Measurements from ENCODE around the gene ANXA7. TPM values are rescaled to one million over a fixed set of nuclear protein-coding genes. Genes with fewer than 3 reads are reported as not detected.

The ANXA7 gene
- total RNA-seq: 55.7 TPM
- polyA plus RNA-seq: 85.2 TPM
- long read RNA-seq, donor 1, partial matches to known transcripts: 0 of 4 reads
- long read RNA-seq, donor 1, other reads (novel, unspliced or antisense): 0 of 4 reads
- long read RNA-seq, donor 2: 0 reads
- long read RNA-seq, donor 3, transcript ANXA7-202 (13 exons, 2,452 nt): major isoform, 20 of 20 reads
- long read RNA-seq, donor 3, partial matches to known transcripts: 0 of 20 reads
- long read RNA-seq, donor 3, other reads (novel, unspliced or antisense): 0 of 20 reads
- long read RNA-seq, donor 4, transcript ANXA7-202 (13 exons, 2,452 nt): major isoform, 13 of 44 reads
- long read RNA-seq, donor 4, partial matches to known transcripts: 31 of 44 reads
- long read RNA-seq, donor 4, other reads (novel, unspliced or antisense): 0 of 44 reads
- long read RNA-seq, donor 5, transcript ANXA7-202 (13 exons, 2,452 nt): major isoform, 44 of 108 reads
- long read RNA-seq, donor 5, partial matches to known transcripts: 64 of 108 reads
- long read RNA-seq, donor 5, other reads (novel, unspliced or antisense): 0 of 108 reads
- long read RNA-seq, donor 6, transcript ANXA7-202 (13 exons, 2,452 nt): major isoform, 19 of 43 reads
- long read RNA-seq, donor 6, partial matches to known transcripts: 24 of 43 reads
- long read RNA-seq, donor 6, other reads (novel, unspliced or antisense): 0 of 43 reads
- long read RNA-seq, donor 7, transcript ANXA7-202 (13 exons, 2,452 nt): major isoform, 38 of 46 reads
- long read RNA-seq, donor 7, partial matches to known transcripts: 7 of 46 reads
- long read RNA-seq, donor 7, other reads (novel, unspliced or antisense): 0 of 46 reads
- long read RNA-seq, donor 8, transcript ANXA7-202 (13 exons, 2,452 nt): major isoform, 7 of 7 reads
- long read RNA-seq, donor 8, partial matches to known transcripts: 0 of 7 reads
- long read RNA-seq, donor 8, other reads (novel, unspliced or antisense): 0 of 7 reads
- long read RNA-seq, donor 9, transcript ANXA7-202 (13 exons, 2,452 nt): major isoform, 18 of 40 reads
- long read RNA-seq, donor 9, partial matches to known transcripts: 22 of 40 reads
- long read RNA-seq, donor 9, other reads (novel, unspliced or antisense): 0 of 40 reads
- long read RNA-seq, donor 10, transcript ANXA7-202 (13 exons, 2,452 nt): major isoform, 15 of 30 reads
- long read RNA-seq, donor 10, partial matches to known transcripts: 14 of 30 reads
- long read RNA-seq, donor 10, other reads (novel, unspliced or antisense): 0 of 30 reads

- under 1% methylated on average over 62 of the region's 62 CpGs for WGBS
- DNase-seq (ENCODE audit: low read depth in 6 of 9, low spot score in 9 of 9): peak; percentile 59 to 94 (median 84)
- peaks cover 0 to 3% of the 10 kb centered on the region in 2 donors for H3K36me3 ChIP-seq (ENCODE audit: control insufficient read depth in 2 of 2, insufficient read depth in 2 of 2, low read length in 1 of 2)
- H3K27ac ChIP-seq (ENCODE audit: low read depth in 1 of 2, low read length in 1 of 2): peak within 1 kb of the TSS; percentile 84 to 97
- H3K4me1 ChIP-seq (ENCODE audit: control insufficient read depth in 2 of 2, insufficient read depth in 2 of 2, low read length in 2 of 2): peaks cover 10 to 17% of the 10 kb centered on the region in 2 donors
- no peaks in the 10 kb centered on the region for H3K27me3 ChIP-seq (ENCODE audit: control insufficient read depth in 2 of 2, insufficient read depth in 1 of 2, low read length in 1 of 2)
- H3K4me3 ChIP-seq (ENCODE audit: low read length in 2 of 2): peak within 1 kb of the TSS; percentile 87 to 97
- H3K9me3 ChIP-seq (ENCODE audit: control insufficient read depth in 2 of 2, insufficient read depth in 1 of 2, low read length in 1 of 2): no peaks in the 10 kb centered on the region
These were observed at the start of gene ANXA7 for GRCh38 chr10:73413528-73414229. TSS of gene ANXA7 (minus strand) at chr10:73414058. CDS start at chr10:73400856, 13,202 bp downstream.

GRCh38 chr10:73460897-73461296, 47.0 kb upstream of the ANXA7 start:
- Histone ChIP-seq H3K4me1 (ENCODE audit: control insufficient read depth in 2 of 2, insufficient read depth in 2 of 2, low read length in 2 of 2) (no peaks in the 10 kb centered on the region), H3K27me3 (ENCODE audit: control insufficient read depth in 2 of 2, insufficient read depth in 1 of 2, low read length in 1 of 2) (no peaks in the 10 kb centered on the region), H3K9me3 (ENCODE audit: control insufficient read depth in 2 of 2, insufficient read depth in 1 of 2, low read length in 1 of 2) (no peaks in the 10 kb centered on the region), H3K36me3 (ENCODE audit: control insufficient read depth in 2 of 2, insufficient read depth in 2 of 2, low read length in 1 of 2) (peaks cover 30 to 38% of the 10 kb centered on the region in 2 donors), H3K27ac (ENCODE audit: low read depth in 1 of 2, low read length in 1 of 2) (no peak overlapping the region), H3K4me3 (ENCODE audit: low read length in 2 of 2) (no peak overlapping the region)
- 99% methylated on average over 4 of the region's 4 CpGs for WGBS
- DNase-seq (ENCODE audit: low read depth in 6 of 9, low spot score in 9 of 9): no peak

GRCh38 chr10:73459683-73460314, 45.9 kb upstream of the ANXA7 start:
- Histone ChIP-seq H3K36me3 (ENCODE audit: control insufficient read depth in 2 of 2, insufficient read depth in 2 of 2, low read length in 1 of 2) (peaks cover 26 to 29% of the 10 kb centered on the region in 2 donors), H3K4me1 (ENCODE audit: control insufficient read depth in 2 of 2, insufficient read depth in 2 of 2, low read length in 2 of 2) (no peaks in the 10 kb centered on the region), H3K27me3 (ENCODE audit: control insufficient read depth in 2 of 2, insufficient read depth in 1 of 2, low read length in 1 of 2) (no peaks in the 10 kb centered on the region), H3K27ac (ENCODE audit: low read depth in 1 of 2, low read length in 1 of 2) (no peak overlapping the region), H3K4me3 (ENCODE audit: low read length in 2 of 2) (no peak overlapping the region), H3K9me3 (ENCODE audit: control insufficient read depth in 2 of 2, insufficient read depth in 1 of 2, low read length in 1 of 2) (no peaks in the 10 kb centered on the region)
- DNase-seq (ENCODE audit: low read depth in 6 of 9, low spot score in 9 of 9): no peak
- 98% methylated on average over 6 of the region's 6 CpGs for WGBS

- WGBS: 96% methylated on average over 2 of the region's 2 CpGs
- no peaks in the 10 kb centered on the region for H3K9me3 ChIP-seq (ENCODE audit: control insufficient read depth in 2 of 2, insufficient read depth in 1 of 2, low read length in 1 of 2)
- no peak overlapping the region for H3K27ac ChIP-seq (ENCODE audit: low read depth in 1 of 2, low read length in 1 of 2)
- no peaks in the 10 kb centered on the region for H3K27me3 ChIP-seq (ENCODE audit: control insufficient read depth in 2 of 2, insufficient read depth in 1 of 2, low read length in 1 of 2)
- H3K36me3 ChIP-seq (ENCODE audit: control insufficient read depth in 2 of 2, insufficient read depth in 2 of 2, low read length in 1 of 2): peaks cover 14 to 26% of the 10 kb centered on the region in 2 donors
- DNase-seq (ENCODE audit: low read depth in 6 of 9, low spot score in 9 of 9): no peak
- no peak overlapping the region for H3K4me3 ChIP-seq (ENCODE audit: low read length in 2 of 2)
- H3K4me1 ChIP-seq (ENCODE audit: control insufficient read depth in 2 of 2, insufficient read depth in 2 of 2, low read length in 2 of 2): no peaks in the 10 kb centered on the region
These were observed 42.5 kb upstream of the ANXA7 start for GRCh38 chr10:73456187-73456890.

GRCh38 chr10:73449113-73449512, 35.3 kb upstream of the ANXA7 start:
- WGBS: 93% methylated on average over 1 of the region's 1 CpG
- Histone ChIP-seq H3K27ac (ENCODE audit: low read depth in 1 of 2, low read length in 1 of 2) (no peak overlapping the region), H3K9me3 (ENCODE audit: control insufficient read depth in 2 of 2, insufficient read depth in 1 of 2, low read length in 1 of 2) (no peaks in the 10 kb centered on the region), H3K4me1 (ENCODE audit: control insufficient read depth in 2 of 2, insufficient read depth in 2 of 2, low read length in 2 of 2) (no peaks in the 10 kb centered on the region), H3K36me3 (ENCODE audit: control insufficient read depth in 2 of 2, insufficient read depth in 2 of 2, low read length in 1 of 2) (peaks cover 15 to 52% of the 10 kb centered on the region in 2 donors), H3K27me3 (ENCODE audit: control insufficient read depth in 2 of 2, insufficient read depth in 1 of 2, low read length in 1 of 2) (no peaks in the 10 kb centered on the region), H3K4me3 (ENCODE audit: low read length in 2 of 2) (no peak overlapping the region)
- no peak for DNase-seq (ENCODE audit: low read depth in 6 of 9, low spot score in 9 of 9)

- DNase-seq (ENCODE audit: low read depth in 6 of 9, low spot score in 9 of 9): no peak
- H3K9me3 ChIP-seq (ENCODE audit: control insufficient read depth in 2 of 2, insufficient read depth in 1 of 2, low read length in 1 of 2): no peaks in the 10 kb centered on the region
- peaks cover 15 to 52% of the 10 kb centered on the region in 2 donors for H3K36me3 ChIP-seq (ENCODE audit: control insufficient read depth in 2 of 2, insufficient read depth in 2 of 2, low read length in 1 of 2)
- no peak overlapping the region for H3K27ac ChIP-seq (ENCODE audit: low read depth in 1 of 2, low read length in 1 of 2)
- no peak overlapping the region for H3K4me3 ChIP-seq (ENCODE audit: low read length in 2 of 2)
- WGBS: 94% methylated on average over 1 of the region's 1 CpG
- H3K27me3 ChIP-seq (ENCODE audit: control insufficient read depth in 2 of 2, insufficient read depth in 1 of 2, low read length in 1 of 2): no peaks in the 10 kb centered on the region
- H3K4me1 ChIP-seq (ENCODE audit: control insufficient read depth in 2 of 2, insufficient read depth in 2 of 2, low read length in 2 of 2): no peaks in the 10 kb centered on the region
These were observed 34.5 kb upstream of the ANXA7 start for GRCh38 chr10:73448384-73448783.

- no peak overlapping the region for H3K4me3 ChIP-seq (ENCODE audit: low read length in 2 of 2)
- no peaks in the 10 kb centered on the region for H3K9me3 ChIP-seq (ENCODE audit: control insufficient read depth in 2 of 2, insufficient read depth in 1 of 2, low read length in 1 of 2)
- no peak for DNase-seq (ENCODE audit: low read depth in 6 of 9, low spot score in 9 of 9)
- no peaks in the 10 kb centered on the region for H3K27me3 ChIP-seq (ENCODE audit: control insufficient read depth in 2 of 2, insufficient read depth in 1 of 2, low read length in 1 of 2)
- H3K4me1 ChIP-seq (ENCODE audit: control insufficient read depth in 2 of 2, insufficient read depth in 2 of 2, low read length in 2 of 2): no peaks in the 10 kb centered on the region
- peaks cover 18 to 50% of the 10 kb centered on the region in 2 donors for H3K36me3 ChIP-seq (ENCODE audit: control insufficient read depth in 2 of 2, insufficient read depth in 2 of 2, low read length in 1 of 2)
- no peak overlapping the region for H3K27ac ChIP-seq (ENCODE audit: low read depth in 1 of 2, low read length in 1 of 2)
These were observed 33.1 kb upstream of the ANXA7 start for GRCh38 chr10:73446926-73447325.

- Histone ChIP-seq H3K36me3 (ENCODE audit: control insufficient read depth in 2 of 2, insufficient read depth in 2 of 2, low read length in 1 of 2) (peaks cover 18 to 54% of the 10 kb centered on the region in 2 donors), H3K4me3 (ENCODE audit: low read length in 2 of 2) (no peak overlapping the region), H3K27ac (ENCODE audit: low read depth in 1 of 2, low read length in 1 of 2) (no peak overlapping the region), H3K27me3 (ENCODE audit: control insufficient read depth in 2 of 2, insufficient read depth in 1 of 2, low read length in 1 of 2) (no peaks in the 10 kb centered on the region), H3K4me1 (ENCODE audit: control insufficient read depth in 2 of 2, insufficient read depth in 2 of 2, low read length in 2 of 2) (no peaks in the 10 kb centered on the region), H3K9me3 (ENCODE audit: control insufficient read depth in 2 of 2, insufficient read depth in 1 of 2, low read length in 1 of 2) (no peaks in the 10 kb centered on the region)
- WGBS: 98% methylated on average over 1 of the region's 1 CpG
- DNase-seq (ENCODE audit: low read depth in 6 of 9, low spot score in 9 of 9): no peak
These were observed 30.6 kb upstream of the ANXA7 start for GRCh38 chr10:73444457-73444856.

Data from thymus (tissue), 14 donors.